IMR-90 (cell line): ENCODE measurements around the gene TNFSF9. TPM values are rescaled to one million over a fixed set of nuclear protein-coding genes. Genes with fewer than 3 reads are reported as not detected.
"Not testable (repeated sequence)": the region's sequence is repeated elsewhere in the genome, so short reads cannot be mapped to it uniquely, and the experiment has no call there.

Experiments used
- ATAC-seq: fragments of 200-7000 bp; cut with Tn5 transposase; 2 replicates; pipeline ENCODE4 v1.9.1; 2020; ENCODE audit warnings: low read depth, mild to moderate bottlenecking, moderate library complexity
- BruUV-seq: library from RNA; stranded (reverse); fragments of 400-500 nt; replicated peaks from 2 replicates; lab custom pipeline; 2021; lab: Mats Ljungman, UMichigan
- CTCF ChIA-PET: fragments of 300-600 bp; formaldehyde crosslinking; extraction: SDS; loops from one replicate; lab custom pipeline; 2021; ENCODE audit warnings: antibody characterized with exemption; lab: Yijun Ruan, JAX
- POLR2A ChIA-PET: fragments of 300-600 bp; sonication (Branson Sonifier 250); formaldehyde crosslinking; loops from one replicate; lab custom pipeline; 2022; ENCODE audit warnings: antibody characterized with exemption; ENCODE audit not compliant: unreplicated experiment; lab: Charles Lee
- DNase-seq: peaks from one replicate; pipeline ENCODE4 v3.0.0; 2013
- H2AFZ ChIP-seq: replicated peaks from 2 replicates; pipeline ENCODE3; 2013; ENCODE audit warnings: low read length, mild to moderate bottlenecking; ENCODE audit not compliant: poor library complexity
- H2AK5ac ChIP-seq: 2 replicates; pipeline ENCODE4 v1.6.1; 2013; ENCODE audit warnings: low read depth, low read length, inconsistent platforms
- H2AK9ac ChIP-seq: replicated peaks from 2 replicates; pipeline ENCODE3; 2013; ENCODE audit warnings: mild to moderate bottlenecking, low read depth, low read length, moderate library complexity; ENCODE audit not compliant: poor library complexity
- H2BK120ac ChIP-seq: 2 replicates; pipeline ENCODE4 v1.6.1; 2013; ENCODE audit warnings: low read depth, low read length, inconsistent platforms
- H2BK15ac ChIP-seq: 3 replicates; pipeline ENCODE4 v1.6.1; 2013; ENCODE audit warnings: low read depth, low read length, inconsistent platforms
- H2BK20ac ChIP-seq: 2 replicates; pipeline ENCODE4 v1.6.1; 2013; ENCODE audit warnings: low read depth, mild to moderate bottlenecking, inconsistent platforms, low read length, moderate library complexity
- H2BK5ac ChIP-seq: 2 replicates; pipeline ENCODE4 v1.6.1; 2013; ENCODE audit warnings: mild to moderate bottlenecking, low read depth, low read length, inconsistent platforms; ENCODE audit not compliant: poor library complexity, severe bottlenecking
- H3K14ac ChIP-seq: replicated peaks from 2 replicates; pipeline ENCODE4 v1.6.1; 2013; ENCODE audit warnings: low read depth, low read length, inconsistent platforms
- H3K18ac ChIP-seq: 2 replicates; pipeline ENCODE4 v1.6.1; 2013; ENCODE audit warnings: low read depth, low read length, control low read depth
- H3K23ac ChIP-seq: 2 replicates; pipeline ENCODE4 v1.6.1; 2013; ENCODE audit warnings: low read depth, low read length, inconsistent platforms
- H3K27ac ChIP-seq: 2 replicates; pipeline ENCODE4 v1.5.1; 2013; ENCODE audit warnings: mild to moderate bottlenecking, control low read depth, low read length; ENCODE audit not compliant: insufficient read depth
- H3K27me3 ChIP-seq: 2 replicates; pipeline ENCODE4 v1.6.1; 2013; ENCODE audit warnings: low read length; ENCODE audit not compliant: control insufficient read depth, insufficient read depth
- H3K36me3 ChIP-seq: 2 replicates; pipeline ENCODE4 v1.6.1; 2013; ENCODE audit warnings: low read length, mixed read lengths; ENCODE audit not compliant: control insufficient read depth, insufficient read depth
- H3K4ac ChIP-seq: 2 replicates; pipeline ENCODE4 v1.6.1; 2013; ENCODE audit warnings: low read depth, low read length, inconsistent platforms
- H3K4me1 ChIP-seq: 2 replicates; pipeline ENCODE4 v1.6.1; 2013; ENCODE audit warnings: low read length, mixed read lengths; ENCODE audit not compliant: control insufficient read depth, insufficient read depth
- H3K4me2 ChIP-seq: 2 replicates; pipeline ENCODE4 v1.6.1; 2013; ENCODE audit warnings: low read depth, mild to moderate bottlenecking, control low read depth, low read length, moderate library complexity
- H3K4me3 ChIP-seq: 2 replicates; pipeline ENCODE4 v1.5.1; 2013; ENCODE audit warnings: low read depth, mild to moderate bottlenecking, control low read depth, low read length, moderate library complexity; ENCODE audit not compliant: insufficient read depth
- H3K56ac ChIP-seq: 2 replicates; pipeline ENCODE4 v1.6.1; 2013; ENCODE audit warnings: low read length, inconsistent platforms; ENCODE audit not compliant: insufficient read depth; ENCODE audit errors: extremely low read depth
- H3K79me1 ChIP-seq, 2 experiments: 2 replicates each; pipeline ENCODE4 v1.6.1; 2013; ENCODE audit warnings: low read length in 2 of 2, inconsistent platforms in 1 of 2, low read depth in 1 of 2
- H3K9ac ChIP-seq: 2 replicates; pipeline ENCODE4 v1.6.1; 2013; ENCODE audit warnings: low read depth, low read length, control low read depth
- H3K9me1 ChIP-seq: 2 replicates; pipeline ENCODE4 v1.6.1; 2013; ENCODE audit warnings: low read length, inconsistent platforms; ENCODE audit not compliant: insufficient read depth
- H3K9me3 ChIP-seq: 2 replicates; pipeline ENCODE4 v1.6.1; 2013; ENCODE audit warnings: low read length; ENCODE audit not compliant: control insufficient read depth, insufficient read depth
- H4K20me1 ChIP-seq: 2 replicates; pipeline ENCODE4 v1.6.1; 2013; ENCODE audit warnings: low read length, inconsistent platforms; ENCODE audit not compliant: insufficient read depth
- H4K5ac ChIP-seq: 2 replicates; pipeline ENCODE4 v1.6.1; 2013; ENCODE audit warnings: mild to moderate bottlenecking, low read depth, low read length, control low read depth
- H4K8ac ChIP-seq, 2 experiments: 2 replicates each; pipeline ENCODE4 v1.6.1; 2013; ENCODE audit warnings: low read depth in 2 of 2, low read length in 2 of 2, control low read depth in 1 of 2, inconsistent platforms in 1 of 2
- H4K91ac ChIP-seq: 2 replicates; pipeline ENCODE4 v1.6.1; 2013; ENCODE audit warnings: low read depth, low read length, inconsistent platforms; ENCODE audit not compliant: insufficient read depth
- WGBS, 2 experiments: methylation state at CpG; one replicate each; pipeline versions ENCODE4 v1.1.5 to v1.1.7; 2013; ENCODE audit warnings: missing lambda C conversion rate in 2 of 2; ENCODE audit not compliant: insufficient read length in 1 of 2; ENCODE audit errors: extremely low coverage in 2 of 2; 5-methylcytosine and 5-hydroxymethylcytosine counted together
- dilution Hi-C: fragments of 300-500 bp; cut with HindIII; formaldehyde crosslinking; loops from one replicate; pipeline ENCODE4 v1.14.3; 2018; ENCODE audit warnings: low sequenced_read_pairs; ENCODE audit not compliant: unreplicated experiment
- in situ Hi-C: fragments of 300-500 bp; cut with MboI; formaldehyde crosslinking; loops from 3 replicates; pipeline ENCODE4 v1.14.3; 2019; ENCODE audit warnings: low sequenced_read_pairs, inconsistent platforms, mixed read lengths
- intact Hi-C: fragments of 100-400 bp; cut with micrococcal nuclease; formaldehyde crosslinking; loops from 2 replicates; pipeline ENCODE4 v1.10.0; 2022
- polyA plus RNA-seq, 3 experiments: library from polyadenylated mRNA; depleted of rRNA; stranded (reverse); fragments of >200 nt; gene quantifications; 2 replicates each; pipeline ENCODE4 v1.2.3, GENCODE V29; 2012; ENCODE audit warnings: low replicate concordance in 1 of 3
- total RNA-seq: library from RNA; depleted of rRNA; stranded (reverse); fragments of >200 nt; gene quantifications from 2 replicates; pipeline ENCODE4 v1.2.3, GENCODE V29; 2012

The TNFSF9 gene
- total and polyA plus RNA-seq, 2 of the 4 experiments (the other 2 are of a cell fraction): 0.10 TPM; not detected in 1

DNA sequence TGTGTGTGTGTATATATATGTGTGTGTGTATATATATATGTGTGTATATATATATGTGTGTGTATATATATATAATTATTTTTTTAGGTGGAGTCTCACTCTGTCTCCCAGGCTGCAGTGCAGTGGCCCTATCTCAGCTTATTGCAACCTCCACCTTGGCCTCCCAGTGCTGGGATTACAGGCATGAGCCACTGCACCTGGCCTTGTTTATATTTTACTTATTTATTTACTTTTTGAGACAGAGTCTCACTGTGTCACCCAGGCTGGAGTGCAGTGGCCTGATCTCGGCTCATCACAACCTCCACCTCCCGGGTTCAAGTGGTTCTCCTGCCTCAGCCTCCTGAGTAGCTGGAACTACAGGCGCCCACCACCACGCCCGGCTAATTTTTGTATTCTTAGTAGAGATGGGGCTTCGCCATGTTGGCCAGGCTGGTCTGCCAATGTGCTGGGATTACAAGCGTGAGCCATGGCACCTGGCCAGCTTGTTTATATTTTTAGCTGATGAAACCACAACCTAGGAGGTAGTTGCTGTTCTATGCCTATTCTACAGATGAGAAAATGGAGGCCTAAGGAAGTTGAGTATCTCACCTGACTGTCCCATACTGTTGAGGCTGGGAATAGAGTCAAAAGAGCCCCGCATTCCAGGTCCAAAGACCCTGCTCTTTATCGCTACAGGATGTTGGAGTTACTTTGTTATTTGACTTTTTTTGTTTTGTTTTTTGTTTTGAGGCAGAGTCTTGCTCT, 22.6 kb upstream of the TNFSF9 start:
- H3K4me3 ChIP-seq, H3K9me1 ChIP-seq, H3K9me3 ChIP-seq, H3K9ac ChIP-seq, H2BK120ac ChIP-seq, POLR2A ChIA-PET, H4K20me1 ChIP-seq, H2BK15ac ChIP-seq, dilution Hi-C loops, CTCF ChIA-PET, H3K79me1 ChIP-seq, H2BK20ac ChIP-seq, H3K14ac ChIP-seq, H3K4me2 ChIP-seq, H4K8ac ChIP-seq, DNase-seq, H4K91ac ChIP-seq, in situ Hi-C loops, H2BK5ac ChIP-seq, H4K5ac ChIP-seq, H3K36me3 ChIP-seq, H3K27ac ChIP-seq, ATAC-seq, H3K18ac ChIP-seq, H2AK9ac ChIP-seq, BruUV-seq, H3K4me1 ChIP-seq, intact Hi-C loops, H3K4ac ChIP-seq, H2AK5ac ChIP-seq, H2AFZ ChIP-seq, H3K27me3 ChIP-seq, H3K56ac ChIP-seq, H3K23ac ChIP-seq: not testable (repeated sequence)
- WGBS, 2 experiments: no CpG with 5 or more reads among the region's 9 CpGs
